Lower lobe of right lung (tissue), 2 donors: Measurements from ENCODE around the gene GPR152. TPM values are rescaled to one million over a fixed set of nuclear protein-coding genes. Genes with fewer than 3 reads are reported as not detected.

Experiments used
- ATAC-seq, 2 donors: fragments of 200-7000 bp; cut with Tn5 transposase; one replicate each; pipeline ENCODE4 v1.9.1; 2020 to 2022; ENCODE audit warnings: mild to moderate bottlenecking in 2 of 2, moderate library complexity in 2 of 2
- DNase-seq: peaks from one replicate; pipeline ENCODE4 v3.0.0-alpha.2; 2020
- H3K27ac ChIP-seq: fragments of 200-600 bp; one replicate; pipeline ENCODE4 v1.8.0; 2022
- H3K27me3 ChIP-seq: fragments of 200-600 bp; one replicate; pipeline ENCODE4 v1.8.0; 2022; ENCODE audit warnings: low read depth
- H3K36me3 ChIP-seq: fragments of 200-600 bp; one replicate; pipeline ENCODE4 v1.8.0; 2022; ENCODE audit warnings: mild to moderate bottlenecking
- H3K4me1 ChIP-seq: fragments of 200-600 bp; one replicate; pipeline ENCODE4 v1.8.0; 2022
- H3K4me3 ChIP-seq: fragments of 200-600 bp; one replicate; pipeline ENCODE4 v1.8.0; 2022; ENCODE audit warnings: mild to moderate bottlenecking
- H3K9me3 ChIP-seq: fragments of 200-600 bp; one replicate; pipeline ENCODE4 v1.8.0; 2022
- intact Hi-C: fragments of 100-400 bp; cut with DNase I; formaldehyde crosslinking; loops from one replicate; pipeline ENCODE4 v1.11.0; 2022
- total RNA-seq: library from RNA; stranded (reverse); fragmentation: NEBNext Ultra II Directional; extraction: Animal tissue kit (Norgen Biotek cat#: 25700); gene quantifications from one replicate; pipeline ENCODE4 v1.2.1, GENCODE V29; 2021
- TF ChIP-seq, protein P1 (sequence below): fragments of 200-600 bp; IDR thresholded peaks from one replicate; pipeline ENCODE4 v1.8.0; 2022; ENCODE audit warnings: antibody characterized with exemption, mild to moderate bottlenecking
- donor health status: DM: no; HTN: yes; CAD: no; lungs with severe emphysema.

Gene GPR152
- total RNA-seq, 1 donor from 2014 or later, result not detected

DNA sequence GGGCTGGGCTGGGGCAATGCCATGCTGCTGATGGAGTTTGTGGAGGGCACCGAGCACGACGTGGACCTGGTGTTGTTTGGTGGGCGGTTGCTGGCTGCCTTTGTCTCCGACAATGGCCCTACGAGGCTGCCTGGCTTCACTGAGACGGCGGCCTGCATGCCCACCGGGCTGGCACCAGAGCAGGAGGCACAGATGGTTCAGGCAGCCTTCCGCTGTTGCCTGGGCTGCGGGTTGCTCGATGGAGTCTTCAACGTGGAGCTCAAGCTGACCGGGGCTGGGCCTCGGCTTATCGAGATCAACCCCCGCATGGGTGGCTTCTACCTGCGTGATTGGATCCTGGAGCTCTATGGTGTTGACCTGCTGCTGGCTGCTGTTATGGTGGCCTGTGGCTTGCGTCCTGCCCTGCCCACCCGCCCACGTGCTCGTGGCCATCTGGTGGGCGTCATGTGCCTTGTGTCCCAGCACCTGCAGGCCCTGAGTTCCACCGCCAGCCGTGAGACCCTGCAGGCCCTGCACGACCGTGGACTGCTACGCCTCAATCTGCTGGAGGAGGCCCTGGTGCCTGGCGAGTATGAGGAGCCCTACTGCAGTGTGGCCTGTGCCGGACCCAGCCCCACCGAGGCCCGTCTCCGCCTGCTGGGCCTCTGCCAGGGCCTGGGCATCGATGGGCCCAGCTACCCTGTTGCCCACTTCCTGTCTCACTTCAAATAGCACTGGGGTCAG lies 28.5 kb downstream of the GPR152 start:
- Histone ChIP-seq H3K4me1 (peaks cover 30% of the 10 kb centered on the region), H3K36me3 (no peaks in the 10 kb centered on the region), H3K9me3 (no peaks in the 10 kb centered on the region), H3K4me3 (no peak overlapping the region), H3K27me3 (no peaks in the 10 kb centered on the region), H3K27ac (no peak overlapping the region)
- DNase-seq (no peak), ATAC-seq (no peak)
- intact Hi-C loops, result no loop called here
- TF ChIP-seq, protein P1, sequence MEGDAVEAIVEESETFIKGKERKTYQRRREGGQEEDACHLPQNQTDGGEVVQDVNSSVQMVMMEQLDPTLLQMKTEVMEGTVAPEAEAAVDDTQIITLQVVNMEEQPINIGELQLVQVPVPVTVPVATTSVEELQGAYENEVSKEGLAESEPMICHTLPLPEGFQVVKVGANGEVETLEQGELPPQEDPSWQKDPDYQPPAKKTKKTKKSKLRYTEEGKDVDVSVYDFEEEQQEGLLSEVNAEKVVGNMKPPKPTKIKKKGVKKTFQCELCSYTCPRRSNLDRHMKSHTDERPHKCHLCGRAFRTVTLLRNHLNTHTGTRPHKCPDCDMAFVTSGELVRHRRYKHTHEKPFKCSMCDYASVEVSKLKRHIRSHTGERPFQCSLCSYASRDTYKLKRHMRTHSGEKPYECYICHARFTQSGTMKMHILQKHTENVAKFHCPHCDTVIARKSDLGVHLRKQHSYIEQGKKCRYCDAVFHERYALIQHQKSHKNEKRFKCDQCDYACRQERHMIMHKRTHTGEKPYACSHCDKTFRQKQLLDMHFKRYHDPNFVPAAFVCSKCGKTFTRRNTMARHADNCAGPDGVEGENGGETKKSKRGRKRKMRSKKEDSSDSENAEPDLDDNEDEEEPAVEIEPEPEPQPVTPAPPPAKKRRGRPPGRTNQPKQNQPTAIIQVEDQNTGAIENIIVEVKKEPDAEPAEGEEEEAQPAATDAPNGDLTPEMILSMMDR, result no peak

DNA sequence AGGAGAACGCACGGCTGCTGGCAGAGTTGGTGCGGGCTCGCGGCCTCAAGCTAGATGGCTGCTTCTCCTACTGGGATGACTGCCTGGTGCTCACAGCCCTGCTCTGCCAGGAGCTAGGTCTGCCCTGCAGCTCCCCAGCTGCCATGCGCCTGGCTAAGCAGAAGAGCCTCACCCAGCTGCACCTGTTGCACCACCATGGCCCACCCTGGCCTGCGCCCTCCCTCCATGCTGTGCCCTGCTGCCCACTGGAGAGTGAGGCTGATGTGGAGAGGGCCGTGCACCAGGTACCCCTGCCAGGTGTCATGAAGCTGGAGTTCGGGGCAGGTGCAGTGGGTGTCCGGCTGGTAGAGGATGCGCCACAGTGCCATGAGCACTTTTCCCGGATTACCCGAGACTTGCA lies 29.1 kb downstream of the GPR152 start:
- TF ChIP-seq, protein P1, result no peak
- Histone ChIP-seq H3K4me1 (peaks cover 33% of the 10 kb centered on the region), H3K4me3 (no peak overlapping the region), H3K36me3 (no peaks in the 10 kb centered on the region), H3K9me3 (no peaks in the 10 kb centered on the region), H3K27ac (no peak overlapping the region), H3K27me3 (no peaks in the 10 kb centered on the region)
- intact Hi-C loops, result no loop called here
- DNase-seq (no peak), ATAC-seq (no peak)

DNA sequence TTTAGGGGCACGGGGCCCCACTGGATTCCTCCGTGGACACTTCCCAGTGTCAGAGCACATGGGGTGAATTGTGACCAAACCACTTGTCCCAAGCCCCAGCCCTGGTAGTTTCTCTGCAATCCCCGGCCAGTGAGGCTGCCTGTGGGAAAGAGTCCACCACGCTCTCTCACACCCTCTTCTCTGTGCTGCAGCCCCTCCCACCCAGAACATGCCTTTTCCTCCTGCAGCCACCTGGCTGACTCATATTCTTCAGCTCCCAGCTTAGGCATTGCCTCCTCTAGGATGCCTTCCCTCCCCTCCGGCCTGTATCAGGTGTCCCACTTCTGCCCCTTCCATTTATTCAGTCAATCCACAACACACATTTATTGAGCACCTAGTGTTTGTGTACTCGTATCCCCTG lies 29.6 kb downstream of the GPR152 start:
- intact Hi-C loops, result no loop called here
- H3K4me1 ChIP-seq, result peaks cover 35% of the 10 kb centered on the region
- no peak overlapping the region for H3K27ac ChIP-seq
- H3K9me3 ChIP-seq, result no peaks in the 10 kb centered on the region
- TF ChIP-seq, protein P1, result no peak
- no peak overlapping the region for H3K4me3 ChIP-seq
- no peak for DNase-seq
- H3K27me3 ChIP-seq, result no peaks in the 10 kb centered on the region
- H3K36me3 ChIP-seq, result no peaks in the 10 kb centered on the region
- no peak for ATAC-seq

DNA sequence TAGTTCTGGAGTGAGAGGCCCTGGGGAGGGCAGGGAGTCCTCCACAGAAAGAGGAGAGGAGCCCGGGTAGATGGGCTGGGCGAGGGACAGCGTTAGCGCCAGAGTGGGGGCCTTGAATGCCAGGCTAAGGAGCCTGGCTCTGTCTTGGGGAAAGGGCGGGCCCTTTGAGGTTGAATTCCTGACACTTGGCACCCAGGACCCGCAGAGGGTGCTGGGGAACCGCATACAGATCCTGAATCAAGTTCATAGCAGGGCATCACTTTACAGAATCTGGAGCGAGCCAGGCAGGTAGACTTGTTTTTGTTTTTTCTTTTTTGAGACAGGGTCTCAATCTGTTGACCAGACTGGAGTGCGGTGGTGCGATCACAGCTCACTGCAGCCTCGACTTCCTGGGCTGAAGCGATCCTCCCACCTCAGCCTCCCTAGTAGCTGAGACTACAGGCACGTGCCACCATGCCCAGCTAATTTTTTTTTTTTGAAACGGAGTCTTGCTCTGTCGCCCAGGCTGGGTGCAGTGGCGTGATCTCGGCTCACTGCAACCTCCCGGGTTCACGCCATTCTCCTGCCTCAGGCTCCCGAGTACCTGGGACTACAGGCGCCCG lies 31.0 kb downstream of the GPR152 start:
- TF ChIP-seq, protein P1, result no peak
- Histone ChIP-seq H3K9me3 (no peaks in the 10 kb centered on the region), H3K27ac (peak overlapping the region; percentile 91), H3K4me1 (peaks cover 37% of the 10 kb centered on the region), H3K36me3 (no peaks in the 10 kb centered on the region), H3K27me3 (no peaks in the 10 kb centered on the region), H3K4me3 (peak overlapping the region; percentile 66)
- DNase-seq, result no peak
- intact Hi-C loops, result no loop called here
- ATAC-seq, result peak in 1 of 2 donors; percentile 23

DNA sequence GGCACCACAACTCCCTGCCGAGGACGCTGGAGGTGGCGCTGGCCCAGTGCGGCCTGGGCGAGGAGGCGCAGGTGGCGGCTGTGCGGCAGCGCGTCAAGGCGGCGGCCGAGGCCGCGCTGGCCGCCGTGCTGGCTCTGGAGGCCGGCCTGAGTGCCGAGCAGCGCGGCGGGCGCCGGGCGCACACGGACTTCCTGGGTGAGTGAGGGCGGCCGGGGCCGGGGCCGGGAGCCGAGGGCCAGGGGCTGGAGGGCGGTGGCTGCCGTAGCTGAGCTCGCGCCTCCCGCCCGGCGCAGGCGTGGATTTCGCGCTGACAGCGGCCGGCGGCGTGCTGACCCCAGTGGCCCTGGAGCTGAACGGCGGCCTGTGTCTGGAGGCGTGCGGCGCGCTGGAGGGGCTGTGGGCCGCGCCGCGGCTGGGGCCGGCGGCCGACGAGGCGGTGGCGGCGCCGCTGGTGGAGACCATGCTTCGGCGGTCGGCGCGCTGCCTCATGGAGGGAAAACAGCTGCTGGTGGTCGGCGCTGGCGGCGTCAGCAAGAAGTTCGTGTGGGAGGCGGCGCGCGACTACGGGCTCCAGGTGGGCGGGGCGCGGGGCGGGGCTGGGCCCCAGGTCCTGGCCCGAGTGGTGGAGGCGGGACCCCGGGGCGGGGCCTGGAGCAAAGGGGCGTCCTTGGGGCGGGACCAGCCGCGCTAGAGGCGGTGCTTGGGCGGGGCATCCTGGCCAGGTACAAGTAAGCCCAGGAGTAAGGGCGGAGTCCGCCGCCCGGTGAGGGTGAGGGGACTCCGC lies 31.7 kb downstream of the GPR152 start:
- ATAC-seq, result peak; percentile 97

More for the DNA sequence above, 31.7 kb downstream of the GPR152 start:
- Histone ChIP-seq H3K4me3 (peak overlapping the region; percentile 66), H3K27me3 (no peaks in the 10 kb centered on the region), H3K4me1 (peaks cover 44% of the 10 kb centered on the region), H3K27ac (peak overlapping the region; percentile 91), H3K9me3 (no peaks in the 10 kb centered on the region), H3K36me3 (no peaks in the 10 kb centered on the region)
- TF ChIP-seq, protein P1, result no peak
- DNase-seq, result peak; percentile 98
- intact Hi-C loops, result no loop called here
